Measurements from ENCODE around the gene TBC1D21.

TBC1D21 gene

GRCh38 chr15:73909651-73910050 lies 36.3 kb downstream of the TBC1D21 start:
- no peak for DNase-seq

- DNase-seq, result no peak
Observed at GRCh38 chr15:73910522-73911303, 37.3 kb downstream of the TBC1D21 start.

DNA sequence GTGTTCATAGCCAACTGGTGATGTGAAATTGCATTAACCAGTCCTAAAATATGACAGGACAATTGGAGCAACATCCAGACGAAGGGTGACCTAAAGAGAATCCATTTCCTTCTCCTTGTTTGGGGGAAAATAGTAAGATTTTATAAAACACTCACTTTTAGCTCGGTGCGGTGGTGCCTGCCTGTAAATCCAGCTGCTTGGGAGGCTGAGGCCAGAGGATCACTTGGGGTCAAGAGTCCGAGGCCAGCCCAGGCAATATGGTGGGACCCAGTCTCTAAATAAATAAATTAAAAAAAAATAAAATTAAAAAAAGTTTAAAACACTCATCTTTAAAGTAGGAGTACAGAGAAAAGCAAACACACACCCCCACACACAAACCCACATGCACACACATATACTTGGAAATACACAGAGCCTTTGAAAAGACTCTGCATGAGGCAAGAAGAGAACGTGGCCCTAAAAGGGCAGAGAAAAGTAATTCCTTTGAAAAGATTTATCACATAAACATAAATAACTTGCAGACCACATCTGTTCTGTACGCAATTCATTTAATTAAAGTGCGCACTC lies 38.7 kb downstream of the TBC1D21 start:
- DNase-seq, result no peak

DNA sequence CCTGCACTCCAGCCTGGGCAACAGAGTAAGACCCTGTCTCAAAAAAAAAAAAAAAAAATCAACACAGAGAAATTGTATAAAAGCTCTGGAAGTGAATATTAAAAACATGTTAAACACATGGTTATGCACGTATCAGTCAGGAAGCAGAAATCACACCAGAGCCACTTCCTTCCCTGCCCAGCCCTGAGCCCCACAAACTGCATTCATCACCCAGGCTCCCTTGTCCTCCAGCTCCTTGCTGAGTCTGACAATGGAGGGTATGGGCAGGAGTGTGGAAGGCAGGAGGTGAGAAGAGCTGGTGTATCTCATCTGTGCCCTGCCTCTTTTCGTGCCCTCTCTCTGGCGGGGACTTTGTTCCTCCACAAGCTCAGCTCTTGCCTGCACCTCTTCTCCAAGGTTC lies 40.8 kb downstream of the TBC1D21 start:
- DNase-seq, result no peak

- DNase-seq, result no peak
Observed at GRCh38 chr15:73915082-73915481, 41.7 kb downstream of the TBC1D21 start.

- DNase-seq, result no peak
Observed at GRCh38 chr15:73918784-73919183, 45.4 kb downstream of the TBC1D21 start.

DNA sequence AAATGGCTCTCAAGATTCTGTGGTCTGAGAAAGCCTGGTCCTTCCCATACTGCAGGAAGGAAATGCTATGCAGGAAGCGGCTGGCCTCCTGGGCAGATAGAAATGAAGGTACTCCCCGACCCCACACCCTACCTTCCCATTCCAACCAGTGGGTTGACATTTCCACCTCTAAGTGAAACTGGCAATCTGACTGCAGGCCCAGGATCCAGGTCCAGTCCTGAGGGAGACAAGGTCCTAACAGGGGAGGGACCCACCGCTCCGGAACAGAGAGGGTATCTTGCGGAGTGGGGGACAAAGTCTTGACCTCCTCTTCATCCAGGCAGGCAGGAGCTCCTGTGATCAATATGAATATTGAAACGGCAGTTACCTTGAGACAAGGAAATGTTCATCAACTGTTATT lies 46.3 kb downstream of the TBC1D21 start:
- no peak for DNase-seq

- DNase-seq, result no peak
Observed at GRCh38 chr15:73921254-73921925, 48.0 kb downstream of the TBC1D21 start.

GRCh38 chr15:73922186-73923151 lies 49.1 kb downstream of the TBC1D21 start:
- peak; percentile 61 for DNase-seq

- no peak for DNase-seq
Observed at GRCh38 chr15:73923156-73923487, 49.8 kb downstream of the TBC1D21 start.

DNA sequence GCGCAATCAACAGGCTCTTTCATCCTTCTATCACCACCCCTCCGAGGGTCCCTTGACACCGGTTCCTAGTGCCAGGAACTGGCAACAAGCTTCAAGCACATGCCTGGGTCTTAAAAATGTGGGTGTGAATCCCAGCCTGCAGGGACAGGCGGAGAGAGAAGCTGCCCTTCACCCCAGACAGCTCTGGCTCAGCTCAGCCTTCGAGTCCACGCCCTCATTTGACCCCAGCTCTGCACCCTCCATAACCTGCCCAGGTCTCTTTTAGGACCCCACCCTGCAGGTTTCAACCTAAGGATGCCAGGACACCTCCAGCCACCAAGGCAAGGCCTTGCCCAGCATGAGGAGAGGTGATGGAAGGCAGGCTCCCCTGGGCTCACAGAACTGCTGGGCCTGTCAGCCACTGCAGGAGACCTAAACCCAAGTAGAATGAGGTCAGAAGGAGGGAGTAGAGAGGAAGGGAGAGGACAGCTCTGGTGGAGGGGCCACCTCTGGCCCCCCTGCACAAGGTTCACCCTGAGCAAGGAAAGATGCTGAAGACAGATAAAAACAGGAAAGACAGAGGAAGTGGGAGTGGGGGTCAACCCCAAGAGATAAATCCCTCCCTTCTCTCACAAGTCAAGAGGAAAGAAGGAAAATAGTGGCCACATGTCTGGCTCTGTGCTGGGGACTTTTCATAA lies 50.3 kb downstream of the TBC1D21 start:
- DNase-seq, result no peak

GRCh38 chr15:73924171-73924921 lies 51.0 kb downstream of the TBC1D21 start:
- peak; percentile 45 for DNase-seq

DNA sequence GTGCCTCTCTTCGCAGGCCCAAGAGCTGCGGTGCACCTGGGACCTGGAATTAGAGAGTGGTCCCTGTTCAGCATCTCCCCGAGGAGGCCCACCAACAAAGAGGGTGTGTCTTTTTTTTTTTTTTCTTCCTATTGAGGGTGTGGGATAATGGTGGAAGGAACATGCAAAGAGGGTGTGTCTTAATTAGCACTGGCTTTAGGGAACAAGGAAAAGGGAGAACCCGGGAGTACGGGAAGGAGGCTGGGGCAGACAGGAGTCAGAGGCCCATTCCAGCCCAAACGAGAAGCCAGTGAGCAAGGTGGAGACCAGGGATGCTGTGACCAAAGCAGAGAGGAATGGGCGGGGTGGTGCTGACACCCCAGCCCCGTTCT lies 52.5 kb downstream of the TBC1D21 start:
- DNase-seq, result no peak

- DNase-seq, result peak; percentile 93
Observed at GRCh38 chr15:73926219-73927002, 53.0 kb downstream of the TBC1D21 start, which contains the start of gene LOXL1. TSS of gene LOXL1 (plus strand) at chr15:73926462. CDS start at chr15:73926784, 322 bp downstream.

DNA sequence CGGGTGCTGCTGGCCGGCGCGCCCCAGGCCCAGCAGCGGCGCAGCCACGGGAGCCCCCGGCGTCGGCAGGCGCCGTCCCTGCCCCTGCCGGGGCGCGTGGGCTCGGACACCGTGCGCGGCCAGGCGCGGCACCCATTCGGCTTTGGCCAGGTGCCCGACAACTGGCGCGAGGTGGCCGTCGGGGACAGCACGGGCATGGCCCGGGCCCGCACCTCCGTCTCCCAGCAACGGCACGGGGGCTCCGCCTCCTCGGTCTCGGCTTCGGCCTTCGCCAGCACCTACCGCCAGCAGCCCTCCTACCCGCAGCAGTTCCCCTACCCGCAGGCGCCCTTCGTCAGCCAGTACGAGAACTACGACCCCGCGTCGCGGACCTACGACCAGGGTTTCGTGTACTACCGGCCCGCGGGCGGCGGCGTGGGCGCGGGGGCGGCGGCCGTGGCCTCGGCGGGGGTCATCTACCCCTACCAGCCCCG lies 53.7 kb downstream of the TBC1D21 start:
- peak; percentile 82 for DNase-seq

DNA sequence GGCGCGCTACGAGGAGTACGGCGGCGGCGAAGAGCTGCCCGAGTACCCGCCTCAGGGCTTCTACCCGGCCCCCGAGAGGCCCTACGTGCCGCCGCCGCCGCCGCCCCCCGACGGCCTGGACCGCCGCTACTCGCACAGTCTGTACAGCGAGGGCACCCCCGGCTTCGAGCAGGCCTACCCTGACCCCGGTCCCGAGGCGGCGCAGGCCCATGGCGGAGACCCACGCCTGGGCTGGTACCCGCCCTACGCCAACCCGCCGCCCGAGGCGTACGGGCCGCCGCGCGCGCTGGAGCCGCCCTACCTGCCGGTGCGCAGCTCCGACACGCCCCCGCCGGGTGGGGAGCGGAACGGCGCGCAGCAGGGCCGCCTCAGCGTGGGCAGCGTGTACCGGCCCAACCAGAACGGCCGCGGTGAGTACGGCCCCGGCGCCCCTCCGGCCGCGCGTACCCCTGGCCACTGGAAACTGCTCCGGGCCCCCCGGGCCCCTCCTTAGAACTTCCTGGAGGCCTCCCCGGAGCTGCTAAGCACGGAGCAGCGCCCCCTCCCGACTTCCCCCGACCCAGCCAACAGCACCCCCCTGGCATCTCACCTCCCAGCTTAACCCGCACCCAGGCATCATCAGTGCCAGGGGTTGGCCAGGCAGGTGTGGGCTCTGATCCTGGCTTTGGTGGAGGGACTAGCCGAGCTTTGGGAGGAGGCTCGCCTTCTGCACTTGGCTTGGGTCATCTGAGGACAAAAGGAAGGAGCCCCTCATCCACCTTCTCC lies 54.3 kb downstream of the TBC1D21 start:
- DNase-seq, result peak; percentile 88

DNA sequence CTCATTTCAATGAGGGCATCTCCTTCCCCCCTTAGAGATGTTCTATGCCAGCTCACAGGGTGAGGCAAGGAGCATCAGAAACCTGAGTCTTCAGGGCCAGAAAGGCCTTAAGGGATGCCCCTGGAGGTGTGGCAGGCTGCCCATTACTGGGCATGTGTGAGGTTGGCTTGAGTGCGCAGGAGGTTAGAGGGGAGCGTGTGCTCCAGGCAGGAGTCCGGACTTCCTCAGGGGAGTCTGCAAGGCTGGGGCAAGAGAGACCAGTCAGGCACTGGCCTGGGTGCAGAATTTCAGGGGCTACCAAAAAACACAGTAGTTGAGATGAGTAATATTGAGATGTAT lies 54.8 kb downstream of the TBC1D21 start:
- DNase-seq, result no peak

DNA sequence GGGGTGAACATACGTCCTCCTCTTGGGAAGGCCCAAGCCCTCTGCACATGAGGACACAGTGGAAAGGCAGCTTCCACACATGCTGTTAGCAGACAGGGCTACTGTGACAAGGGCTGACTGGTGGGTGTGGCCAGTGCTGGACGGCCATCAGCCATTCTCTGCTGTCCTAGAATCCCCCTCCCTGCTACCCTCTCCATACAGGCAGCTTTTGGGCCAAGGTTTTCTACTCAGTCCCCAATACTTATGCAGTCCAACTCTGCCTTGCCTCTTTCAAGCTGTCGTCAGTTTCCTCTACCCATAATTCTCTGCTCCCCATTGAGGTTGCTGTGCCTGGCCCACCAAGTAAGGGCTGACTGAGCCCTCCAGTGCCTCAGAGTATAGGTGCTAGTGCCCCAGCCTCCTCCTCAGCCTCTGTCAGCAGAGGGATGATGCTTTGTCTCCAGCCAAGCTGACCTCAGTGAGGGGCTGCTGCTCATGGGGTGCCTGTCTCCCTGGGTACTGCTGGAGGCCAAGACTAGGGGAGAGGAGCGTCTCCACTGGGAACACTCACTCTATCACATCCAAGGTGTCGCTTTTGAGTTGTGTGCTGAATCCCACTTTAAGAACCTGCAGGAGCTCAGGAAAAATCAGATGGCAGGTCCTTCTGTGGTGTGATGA lies 55.7 kb downstream of the TBC1D21 start:
- DNase-seq, result no peak

DNA sequence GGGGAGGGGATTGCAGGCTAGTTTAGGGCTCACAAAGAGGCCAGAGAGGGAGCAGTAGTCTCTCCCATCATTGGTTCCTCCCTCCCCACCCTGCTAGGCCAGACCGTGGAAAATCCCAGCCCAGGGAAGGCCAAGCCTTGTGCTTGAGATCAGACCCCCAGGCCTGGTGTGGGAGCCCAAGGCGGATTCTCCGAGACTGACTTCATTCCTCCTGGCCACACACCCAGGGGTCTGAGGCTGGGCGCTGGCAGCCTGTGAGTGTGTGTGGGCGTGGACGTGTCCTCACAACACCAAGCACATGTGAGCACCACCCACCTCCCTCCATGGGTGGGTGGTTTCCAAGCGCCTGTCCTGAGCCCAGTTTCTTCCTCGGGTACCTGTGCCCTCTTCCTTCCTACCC lies 57.0 kb downstream of the TBC1D21 start:
- DNase-seq, result no peak

Data from right kidney (tissue), 1 donor.